GM18499 (cell line): ENCODE measurements around the gene TSC22D4.
"Not testable (repeated sequence)": the region's sequence is repeated elsewhere in the genome, so short reads cannot be mapped to it uniquely, and the experiment has no call there.

Experiments used
- ATAC-seq: cut with Tn5 transposase; IDR thresholded peaks from one replicate; pipeline ENCODE4 v1.9.1; 2021; ENCODE audit warnings: moderate number of reproducible peaks; ENCODE audit not compliant: insufficient read depth, unreplicated experiment

The TSC22D4 gene

DNA sequence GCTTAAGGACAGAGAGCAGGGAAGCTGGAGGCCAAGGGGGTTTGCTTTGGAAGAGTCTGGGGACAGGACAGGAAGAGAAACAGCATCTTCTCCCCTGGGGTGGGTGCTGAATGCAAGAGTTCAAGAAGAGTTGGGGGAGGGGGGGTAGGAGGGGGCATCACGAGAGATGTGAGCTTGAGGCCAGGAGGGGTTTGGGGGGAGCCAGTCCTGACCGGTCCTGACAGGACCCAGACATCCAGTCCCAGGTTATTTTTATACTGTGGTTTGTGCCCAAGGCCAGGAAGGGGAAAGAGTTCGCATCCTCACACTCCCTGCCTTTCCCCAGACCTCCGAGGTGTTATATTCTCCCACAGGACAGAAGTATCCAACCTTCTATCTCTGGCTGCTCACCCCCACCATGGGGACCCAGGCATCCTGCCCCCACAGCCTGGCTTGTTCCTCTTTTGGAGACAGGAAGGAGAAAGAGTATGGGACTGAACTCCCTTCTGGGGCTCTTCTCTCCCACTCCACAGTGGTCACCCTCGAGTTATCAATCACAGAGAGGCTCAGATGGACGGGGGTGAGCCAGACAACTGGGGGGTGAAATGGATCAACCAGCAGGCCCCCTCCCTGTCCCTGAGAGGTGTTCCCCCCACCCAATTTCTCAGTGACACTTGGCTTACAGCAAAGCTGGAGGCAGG lies 2.8 kb downstream of the TSC22D4 start:
- ATAC-seq, result no peak

DNA sequence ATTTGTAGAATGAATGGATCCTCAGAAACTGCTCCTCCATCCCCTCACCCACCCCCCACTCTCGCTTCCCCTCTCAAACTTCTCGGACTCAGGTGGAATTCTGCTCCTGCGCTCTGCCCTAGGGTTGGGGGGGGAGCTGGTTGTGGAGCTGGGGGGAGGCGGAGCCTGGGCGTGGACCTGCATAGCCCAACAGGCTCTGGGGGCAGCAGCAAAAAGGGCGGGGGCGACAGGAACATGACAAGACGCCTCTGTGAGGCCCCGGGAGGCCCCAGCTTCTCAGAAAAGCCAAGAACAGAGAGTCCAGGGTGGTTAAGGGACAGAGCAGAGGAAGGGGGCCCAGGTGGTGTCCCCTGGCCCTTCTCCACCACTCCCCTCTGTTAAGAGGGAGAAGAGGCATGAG lies 3.5 kb downstream of the TSC22D4 start:
- no peak for ATAC-seq

DNA sequence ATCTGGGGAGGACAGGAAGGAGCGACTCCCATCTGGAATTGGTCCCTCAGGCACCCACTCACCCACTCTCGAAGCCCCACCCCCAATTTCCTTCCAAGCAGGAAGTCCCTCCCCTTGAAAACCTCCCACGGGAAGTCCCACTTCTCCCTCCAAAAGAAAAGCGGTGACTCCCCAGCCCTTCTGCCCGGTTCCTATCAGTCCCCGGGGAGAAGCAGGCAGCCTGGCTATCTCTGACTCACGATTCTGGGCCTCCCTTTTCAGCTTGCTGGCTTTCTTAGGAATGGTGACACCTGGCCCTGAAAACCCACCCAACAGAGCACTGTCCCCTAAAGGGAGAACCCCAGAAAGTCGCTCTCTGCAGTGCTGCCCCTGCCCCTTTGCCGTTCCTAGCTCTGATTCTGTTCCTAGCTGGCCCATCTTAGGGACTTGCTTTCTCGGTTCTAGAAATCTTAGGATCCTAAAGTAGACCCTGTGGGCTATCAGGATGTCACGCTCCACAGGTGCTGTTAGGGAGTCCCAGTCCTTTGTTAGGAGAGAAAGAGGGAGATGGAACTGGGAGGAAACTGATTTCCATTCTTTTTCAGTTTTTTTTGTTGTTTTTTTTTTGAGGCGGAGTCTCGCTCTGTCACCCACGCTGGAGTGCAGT lies 6.0 kb downstream of the TSC22D4 start:
- no peak for ATAC-seq

DNA sequence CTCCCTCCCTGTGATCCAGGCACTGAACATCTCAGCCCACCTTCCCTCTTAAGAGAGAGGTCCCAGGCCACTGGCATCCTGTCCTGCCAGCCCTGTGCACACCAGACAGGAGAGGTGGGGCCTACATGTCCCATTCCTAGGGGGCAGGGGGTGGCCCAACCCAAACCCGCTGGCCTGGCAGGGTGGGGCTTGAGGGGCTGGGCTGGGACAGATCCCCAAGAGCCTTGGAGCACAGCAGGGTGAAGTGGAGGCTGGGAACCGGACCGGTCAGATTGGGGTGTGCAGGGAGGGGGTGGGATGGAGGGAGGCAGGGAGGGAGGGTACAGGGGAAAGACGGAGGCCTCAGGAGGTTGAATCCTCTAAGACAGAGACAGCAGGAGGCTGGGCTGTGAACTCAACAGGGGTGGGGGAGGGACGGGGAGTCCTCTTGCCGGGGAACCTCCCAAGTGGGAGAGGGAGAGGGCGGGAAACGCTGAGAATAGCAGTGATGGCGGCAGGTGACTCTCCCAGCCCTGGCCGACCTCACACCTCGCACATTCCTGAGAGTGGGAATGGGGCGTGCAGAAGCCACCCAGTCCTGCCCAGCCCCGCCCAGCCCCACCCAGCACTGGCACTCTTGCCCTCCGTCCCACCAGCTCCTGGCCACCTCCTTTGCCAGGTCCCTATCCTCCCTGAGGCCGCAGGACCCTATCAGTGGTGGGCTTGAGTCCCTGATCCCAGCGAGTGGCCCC lies 6.7 kb downstream of the TSC22D4 start:
- no peak for ATAC-seq

DNA sequence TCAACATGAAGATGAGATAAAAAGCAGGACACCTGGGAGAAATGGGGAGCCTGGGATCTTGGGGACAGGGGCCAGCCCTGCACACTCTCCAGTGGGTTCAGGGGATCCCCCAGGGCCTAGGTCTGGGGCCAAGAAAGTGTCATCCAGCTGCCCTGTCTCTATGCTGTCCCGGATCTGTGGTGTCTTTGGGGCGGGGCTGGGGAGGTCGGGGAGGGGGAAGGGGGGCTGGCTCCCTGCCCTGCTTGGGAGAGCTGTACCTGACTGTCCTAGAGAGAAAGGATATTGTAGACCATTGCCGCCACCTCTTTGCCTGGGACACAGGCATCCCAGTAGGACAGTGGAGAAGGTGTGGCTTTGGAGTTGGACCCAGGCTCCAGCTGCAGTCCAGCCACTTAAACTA lies 8.0 kb downstream of the TSC22D4 start:
- no peak for ATAC-seq

DNA sequence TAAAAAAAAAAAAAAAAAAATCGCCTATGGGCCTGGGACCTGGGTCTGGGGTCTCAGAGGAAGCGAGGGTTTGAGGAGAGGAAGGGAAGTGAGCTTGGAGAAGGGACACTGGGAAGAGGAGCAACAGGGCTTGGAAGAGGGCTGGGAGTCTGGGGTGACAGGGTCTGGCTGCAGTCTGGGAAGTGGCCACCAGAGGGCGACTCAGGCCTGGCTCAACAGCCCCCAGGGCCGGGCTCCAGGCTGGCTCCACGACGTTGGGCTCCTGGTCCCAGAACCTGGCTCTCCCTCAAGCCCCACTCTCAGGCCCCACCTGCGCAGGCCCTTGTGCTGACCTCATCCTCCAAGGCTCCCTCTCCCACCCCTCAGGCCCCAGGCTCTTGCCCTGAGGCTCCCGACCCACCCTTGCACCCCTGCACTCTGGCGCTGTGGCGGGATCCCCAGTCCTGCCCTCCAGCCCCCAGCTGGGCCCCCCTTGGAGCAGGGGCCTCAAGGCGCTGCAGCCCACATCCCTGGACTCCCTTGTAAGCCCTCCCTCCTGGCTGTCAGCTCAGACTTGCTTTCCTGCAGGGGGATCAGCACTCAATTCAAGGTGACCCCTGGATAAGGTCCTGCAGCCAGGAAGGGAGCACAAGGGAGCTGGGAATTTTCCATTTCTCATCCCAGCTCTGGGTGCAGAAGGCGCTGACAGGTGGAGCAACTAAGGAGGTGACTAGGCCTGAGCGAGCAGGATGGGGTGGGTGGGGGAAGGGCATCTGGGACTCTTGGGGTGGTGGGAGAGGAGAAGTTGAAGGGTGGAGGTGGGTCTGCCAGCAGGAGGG lies 9.6 kb downstream of the TSC22D4 start:
- no peak for ATAC-seq

DNA sequence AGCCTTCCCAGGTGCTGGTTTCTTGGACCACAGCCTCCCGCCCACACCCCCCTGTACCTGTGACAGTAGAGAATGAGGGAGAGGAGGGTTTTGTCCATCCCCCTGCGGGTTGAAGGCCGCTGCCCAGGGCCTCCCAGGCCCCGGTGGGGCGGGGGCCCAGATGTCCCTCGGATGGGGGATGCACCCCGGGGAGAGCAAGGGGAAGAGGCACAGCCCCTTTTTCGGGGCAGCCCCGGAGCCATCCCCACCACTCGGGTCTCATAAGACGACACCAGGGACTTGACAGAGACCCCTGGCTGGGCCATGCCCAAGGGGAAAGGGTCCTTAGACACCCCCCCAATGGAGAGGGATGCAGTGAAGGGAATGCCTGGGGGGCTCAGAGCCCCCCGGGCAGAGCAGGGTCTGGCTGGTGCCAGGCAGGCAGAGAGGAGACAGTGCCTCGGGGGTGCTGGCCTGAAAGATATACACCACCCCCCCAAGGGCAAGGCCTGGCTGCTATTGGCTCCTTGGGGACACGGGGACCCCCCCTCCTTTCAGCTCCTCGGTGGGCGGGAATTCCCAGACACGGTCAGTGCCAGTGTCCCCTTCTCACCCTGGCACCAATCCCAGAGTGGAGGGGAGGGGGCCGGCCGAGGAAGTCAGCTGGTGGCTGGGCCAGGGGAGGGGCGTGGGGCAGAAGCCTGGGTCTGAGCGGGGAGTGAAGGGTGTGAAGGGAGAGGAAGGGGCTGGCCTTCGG lies 11.2 kb downstream of the TSC22D4 start:
- no peak for ATAC-seq

DNA sequence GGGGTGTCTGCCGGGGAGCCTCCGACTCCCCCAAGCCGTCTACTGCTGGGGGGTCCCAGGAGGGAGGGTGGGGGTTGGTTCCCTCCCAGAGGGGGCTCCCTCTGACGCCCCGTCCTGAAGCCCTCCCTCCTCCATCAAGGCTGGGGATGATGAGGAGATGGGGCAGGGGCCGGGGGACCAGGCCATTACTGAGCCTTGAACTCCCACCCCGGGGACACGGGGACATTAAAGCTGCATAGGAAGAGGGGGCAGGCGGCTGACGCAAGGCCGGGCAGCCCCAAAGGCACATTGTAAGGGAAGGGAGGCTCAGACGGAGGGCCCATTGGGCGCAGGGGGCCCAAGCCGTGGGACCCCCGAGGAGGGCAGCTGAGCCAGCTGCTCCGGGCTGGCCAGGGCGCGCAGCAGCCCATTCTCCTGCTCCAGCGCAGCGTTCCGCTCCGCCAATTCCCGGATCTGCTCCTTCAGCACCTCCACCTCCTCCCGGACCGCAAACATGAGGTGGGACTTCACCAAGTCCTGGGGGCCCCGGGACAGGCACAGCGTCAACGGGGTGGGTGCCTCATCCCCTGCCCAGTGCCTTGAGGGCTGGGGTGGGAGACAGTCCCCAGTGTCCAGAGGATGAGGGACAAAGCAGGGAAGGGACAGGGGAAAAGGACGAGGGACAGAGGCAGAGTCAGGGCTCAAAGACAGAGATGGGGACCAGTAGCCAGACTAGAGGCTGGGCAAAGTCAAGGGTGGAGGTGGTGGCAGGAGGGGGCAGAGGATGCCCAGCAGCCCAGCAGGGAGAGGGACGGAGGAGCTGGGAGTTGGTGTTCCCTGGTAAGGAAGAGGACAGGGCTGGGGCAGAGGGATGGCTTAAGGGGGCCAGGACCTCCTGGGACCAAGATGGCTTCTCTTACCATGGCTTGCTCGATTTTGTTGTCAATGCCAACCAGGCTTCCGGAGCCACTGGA lies 12.1 kb downstream of the TSC22D4 start:
- no peak for ATAC-seq

DNA sequence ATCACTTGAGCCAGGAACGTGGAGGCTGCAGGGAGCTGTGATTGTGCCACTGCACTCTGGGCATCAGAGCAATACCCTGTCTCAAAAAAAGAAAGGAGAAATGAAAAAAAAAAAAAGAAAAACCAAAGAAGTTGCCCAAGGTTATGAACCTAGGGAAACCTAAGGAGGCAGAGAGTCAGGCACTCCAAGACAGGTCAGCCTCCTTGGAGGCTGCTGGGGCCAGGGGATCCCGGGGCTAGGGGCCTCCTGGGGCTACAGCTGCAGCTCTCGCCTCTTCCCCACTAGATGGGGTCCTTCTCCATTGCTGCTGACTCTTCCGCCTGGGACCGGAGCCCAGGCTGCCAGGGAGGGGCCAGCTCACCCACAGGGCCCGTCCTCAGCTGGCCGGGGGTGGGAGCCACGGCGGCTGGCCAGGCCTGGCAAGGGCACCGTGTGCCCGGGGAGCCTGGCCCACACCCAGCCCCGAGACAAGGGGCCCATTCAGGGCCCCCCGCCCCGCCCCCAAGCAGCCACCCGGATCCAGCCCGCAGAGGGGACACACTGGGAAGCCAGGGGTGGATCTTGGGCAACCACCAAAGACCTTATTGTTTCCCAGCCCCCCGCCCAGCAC lies 13.2 kb downstream of the TSC22D4 start:
- no peak for ATAC-seq

DNA sequence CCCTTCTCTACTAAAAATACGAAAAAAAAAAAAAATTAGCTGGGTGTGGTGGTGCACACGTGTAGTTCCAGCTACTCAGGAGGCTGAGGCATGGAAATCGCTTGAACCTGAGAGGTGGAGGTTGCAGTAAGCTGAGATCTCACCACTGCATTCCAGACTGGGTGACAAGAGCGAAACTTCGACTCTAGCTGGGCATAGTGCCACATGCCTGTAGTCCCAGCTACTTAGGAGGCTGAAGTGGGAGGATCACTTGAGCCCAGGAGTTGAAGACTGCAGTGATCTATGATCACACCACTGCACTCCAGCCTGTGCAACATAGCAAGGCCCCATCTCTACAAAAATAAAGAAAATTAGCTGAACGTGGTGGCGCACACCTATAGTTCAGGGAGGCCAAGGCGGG lies 13.7 kb downstream of the TSC22D4 start:
- ATAC-seq, result no peak

DNA sequence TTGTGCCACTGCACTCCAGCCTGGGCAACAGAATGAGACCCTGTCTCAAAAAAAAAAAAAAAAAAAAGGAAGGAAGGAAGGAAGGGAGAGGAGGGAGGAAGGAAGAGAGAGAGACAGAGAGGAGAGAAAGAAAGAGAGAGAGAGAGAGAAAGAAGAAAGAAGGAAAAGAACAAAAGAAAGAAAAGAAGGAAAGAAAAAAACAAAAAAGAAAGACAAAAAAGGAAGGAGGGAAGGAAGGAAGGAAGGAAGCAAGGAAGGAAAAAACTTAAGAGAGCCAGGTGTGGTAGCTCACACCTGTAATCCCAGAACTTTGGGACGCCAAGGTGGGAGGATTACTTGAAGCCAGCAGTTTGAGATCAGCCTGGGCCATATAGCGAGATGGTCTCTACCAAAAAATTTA lies 14.2 kb downstream of the TSC22D4 start:
- no peak for ATAC-seq

DNA sequence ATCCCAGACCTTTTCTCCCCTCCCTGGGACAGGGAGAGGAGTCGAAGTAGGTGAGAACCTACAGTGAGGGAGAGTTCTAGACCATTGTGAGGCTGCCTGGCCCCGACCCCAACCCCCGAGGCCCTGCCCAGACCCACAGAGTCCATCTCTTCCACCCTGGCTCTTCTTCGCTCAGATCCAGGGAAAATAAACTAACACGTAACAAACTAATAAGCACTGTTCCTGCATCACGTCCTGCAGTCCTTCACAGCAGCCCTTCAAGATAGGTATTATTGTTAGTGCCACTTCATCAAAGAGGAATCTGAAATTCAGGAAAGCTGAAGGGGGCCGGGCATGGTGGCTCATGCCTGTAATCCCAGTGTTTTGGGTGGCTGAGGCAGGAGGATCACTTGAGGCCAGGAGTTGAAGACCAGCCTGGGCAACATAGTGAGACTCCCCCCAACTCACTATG lies 14.8 kb downstream of the TSC22D4 start, which contains the start of gene SPACDR:
SPACDR (minus strand) TSS at position 51 of the 451 bp plus-strand sequence. CDS start 235 bp downstream, outside the sequence.
- ATAC-seq, result no peak

DNA sequence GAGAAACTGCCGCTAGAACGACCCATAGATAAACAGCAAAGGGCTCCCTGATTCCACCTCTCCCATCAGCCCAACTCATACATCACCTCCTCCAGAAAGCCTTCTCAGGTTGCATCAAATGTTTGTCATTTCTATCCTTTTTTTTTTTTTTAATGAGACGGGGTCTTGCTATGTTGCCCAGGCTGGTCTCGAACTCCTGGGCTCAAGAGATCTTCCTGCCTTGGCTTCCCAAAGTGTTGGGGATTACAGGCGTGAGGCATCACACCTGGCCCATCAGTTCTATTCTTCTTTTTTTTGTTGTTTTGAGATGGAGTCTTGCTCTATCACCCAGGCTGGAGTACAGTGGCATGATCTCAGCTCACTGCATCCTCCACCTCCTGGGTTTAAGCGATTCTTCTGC lies 22.0 kb downstream of the TSC22D4 start:
- no peak for ATAC-seq

DNA sequence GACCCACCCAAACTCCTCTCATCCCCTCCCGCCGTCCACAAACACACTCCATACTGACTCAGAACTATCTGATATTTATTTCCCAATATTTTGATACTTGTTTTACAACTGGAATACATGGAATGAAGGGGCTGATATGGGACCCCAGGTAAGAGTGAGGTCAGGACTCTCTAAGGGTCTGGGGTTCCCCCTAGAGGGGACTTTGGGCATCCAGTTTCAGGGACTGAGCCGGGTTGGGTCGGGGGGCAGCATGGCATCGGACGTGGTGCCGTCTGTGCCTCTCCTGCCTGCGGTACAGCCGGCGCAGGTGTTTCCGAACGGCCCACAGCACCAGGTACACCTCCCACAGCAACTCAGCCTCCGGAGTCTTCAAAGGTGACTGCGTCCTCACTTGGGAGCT lies 22.5 kb downstream of the TSC22D4 start:
- no peak for ATAC-seq

DNA sequence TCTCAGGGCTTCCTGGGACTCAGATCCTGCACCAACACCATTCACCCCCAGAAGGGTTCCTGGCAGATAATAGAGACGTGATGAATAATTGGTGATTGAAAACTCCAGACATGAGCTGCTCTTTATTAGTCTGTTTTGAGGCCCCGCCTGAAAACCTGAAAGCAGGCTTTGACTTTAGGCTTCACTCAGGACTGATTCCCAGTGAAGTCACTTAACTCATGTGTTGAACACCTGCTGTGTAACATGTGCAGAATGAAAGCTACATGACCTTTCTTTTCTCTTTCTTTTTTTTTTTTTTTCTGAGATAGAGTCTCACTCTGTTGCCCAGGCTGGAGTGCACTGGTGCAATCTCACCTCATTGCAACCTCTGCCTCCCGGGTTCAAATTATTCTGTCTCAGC lies 23.8 kb downstream of the TSC22D4 start:
- no peak for ATAC-seq

DNA sequence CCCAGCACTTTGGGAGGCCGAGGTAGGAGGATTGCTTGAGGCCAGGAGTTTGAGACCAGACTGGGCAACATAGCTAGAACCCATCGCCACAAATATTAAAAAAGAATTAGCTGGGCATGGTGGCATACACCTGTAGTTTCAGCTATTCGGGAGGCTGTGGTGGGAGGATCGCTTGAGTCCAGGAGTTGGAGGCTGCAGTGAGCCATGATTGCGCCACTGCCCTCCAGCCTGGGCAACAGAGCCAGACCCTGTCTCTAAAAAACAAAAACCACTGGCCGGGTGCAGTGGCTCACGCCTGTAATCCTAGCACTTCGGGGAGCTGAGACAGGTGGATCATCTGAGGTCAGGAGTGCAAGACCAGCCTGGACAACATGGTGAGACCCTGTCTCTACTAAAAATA lies 25.2 kb downstream of the TSC22D4 start:
- not testable (repeated sequence) for ATAC-seq

DNA sequence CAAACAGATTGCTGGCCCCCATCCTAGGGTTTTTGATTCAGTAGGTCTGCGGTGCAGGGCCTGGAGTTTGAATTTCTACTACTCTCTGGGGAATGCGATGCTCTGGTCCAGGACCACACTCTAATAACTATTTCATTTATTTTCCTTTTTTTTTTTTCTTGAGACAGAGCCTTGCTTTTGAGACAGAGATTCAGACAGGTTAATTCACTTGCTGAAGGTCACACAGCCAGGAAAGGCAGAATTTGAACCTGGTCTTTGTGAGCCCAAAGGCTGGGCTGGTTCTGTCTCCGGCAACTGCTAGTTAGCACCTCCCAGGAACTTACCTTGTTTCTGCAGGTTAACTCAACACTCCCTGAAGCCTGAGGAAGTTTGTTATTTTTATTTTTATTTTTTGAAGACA lies 26.5 kb downstream of the TSC22D4 start:
- no peak for ATAC-seq

DNA sequence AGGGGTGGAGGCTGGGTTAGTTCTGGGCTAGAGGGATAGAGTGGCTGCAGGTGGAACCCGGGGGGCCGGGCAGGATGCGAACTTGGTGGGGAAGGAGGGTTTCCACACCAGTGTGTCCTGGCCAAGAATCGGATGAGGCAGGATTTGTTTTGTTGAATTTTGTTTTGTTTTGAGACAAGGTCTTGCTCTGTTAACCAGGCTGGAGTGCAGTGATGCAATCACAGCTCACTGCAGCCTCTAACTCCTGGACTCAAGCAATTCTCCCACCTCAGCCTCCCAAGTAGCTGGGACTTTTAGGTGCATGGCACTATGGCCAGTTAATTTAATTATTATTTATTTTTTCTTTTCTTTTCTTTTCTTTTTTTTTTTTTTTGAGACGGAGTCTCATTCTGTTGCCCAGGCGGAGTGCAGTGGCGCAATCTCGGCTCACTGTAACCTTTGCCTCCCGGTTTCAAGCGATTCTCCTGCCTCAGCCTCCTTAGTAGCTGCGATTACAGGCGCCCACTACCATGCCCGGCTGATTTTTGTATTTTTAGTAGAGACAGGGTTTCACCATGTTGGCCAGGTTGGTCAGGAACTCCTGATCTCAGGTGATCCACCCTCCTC lies 29.7 kb downstream of the TSC22D4 start:
- no peak for ATAC-seq
